Liver (tissue), 9 donors: ENCODE results near the gene SYT8. TPM values are rescaled to one million over a fixed set of nuclear protein-coding genes. Genes with fewer than 3 reads are reported as not detected.

ENCODE experiments used
- DNase-seq: peaks from one replicate; pipeline ENCODE4 v3.0.0-alpha.2; 2017; ENCODE audit warnings: low spot score
- H3K27ac ChIP-seq, 2 donors: one replicate each; pipeline ENCODE4 v1.7.0; 2013; ENCODE audit warnings: inconsistent platforms in 2 of 2, low read length in 2 of 2, control low read depth in 1 of 2, low read depth in 1 of 2, mild to moderate bottlenecking in 1 of 2
- H3K27me3 ChIP-seq, 4 donors: one replicate each; pipeline versions ENCODE4 v1.6.1 to v1.7.0; 2013; ENCODE audit warnings: low read length in 3 of 4, inconsistent platforms in 1 of 4, mild to moderate bottlenecking in 1 of 4, moderate library complexity in 1 of 4; ENCODE audit not compliant: control insufficient read depth in 4 of 4, insufficient read depth in 4 of 4
- H3K36me3 ChIP-seq, 4 donors: one replicate each; pipeline versions ENCODE4 v1.6.1 to v1.7.0; 2013; ENCODE audit warnings: low read length in 3 of 4, mild to moderate bottlenecking in 3 of 4, low read depth in 1 of 4, moderate library complexity in 1 of 4; ENCODE audit not compliant: control insufficient read depth in 4 of 4, insufficient read depth in 3 of 4
- H3K4me1 ChIP-seq, 4 donors: one replicate each; pipeline versions ENCODE4 v1.6.1 to v1.7.0; 2013; ENCODE audit warnings: low read length in 3 of 4, mild to moderate bottlenecking in 3 of 4, moderate library complexity in 1 of 4; ENCODE audit not compliant: control insufficient read depth in 4 of 4, insufficient read depth in 4 of 4
- H3K4me3 ChIP-seq, 3 donors: one replicate each; pipeline versions ENCODE4 v1.6.1 to v1.7.0; 2013; ENCODE audit warnings: low read length in 3 of 3, control low read depth in 1 of 3, low read depth in 1 of 3, mild to moderate bottlenecking in 1 of 3
- H3K9ac ChIP-seq, 2 donors: one replicate each; pipeline ENCODE4 v1.7.0; 2013; ENCODE audit warnings: low read length in 2 of 2, mild to moderate bottlenecking in 2 of 2, moderate library complexity in 2 of 2, control low read depth in 1 of 2, low read depth in 1 of 2
- H3K9me3 ChIP-seq, 4 donors: one replicate each; pipeline versions ENCODE4 v1.6.1 to v1.7.0; 2013; ENCODE audit warnings: low read length in 3 of 4; ENCODE audit not compliant: control insufficient read depth in 4 of 4
- EGR1 ChIP-seq, 2 donors: IDR thresholded peaks; 2 replicates each; pipeline ENCODE4 v1.6.1; 2016 to 2018; ENCODE audit warnings: antibody characterized with exemption in 2 of 2, low read depth in 2 of 2
- FOXA1 ChIP-seq: IDR thresholded peaks from 2 replicates; pipeline ENCODE4 v1.6.1; 2016; ENCODE audit warnings: antibody characterized with exemption
- FOXA2 ChIP-seq: IDR thresholded peaks from 2 replicates; pipeline ENCODE4 v1.6.1; 2016; ENCODE audit warnings: antibody characterized with exemption
- GABPA ChIP-seq, 2 donors: IDR thresholded peaks in 1 of 2; conservative IDR thresholded peaks in 1 of 2; 2 replicates each; pipeline ENCODE4 v1.6.1; 2016; ENCODE audit warnings: antibody characterized with exemption in 2 of 2, mild to moderate bottlenecking in 1 of 2, moderate library complexity in 1 of 2
- HNF4A ChIP-seq, 2 donors: conservative IDR thresholded peaks; 2 replicates each; pipeline ENCODE4 v1.6.1; 2016; ENCODE audit warnings: antibody characterized with exemption in 2 of 2, mild to moderate bottlenecking in 2 of 2
- HNF4G ChIP-seq: IDR thresholded peaks from 2 replicates; pipeline ENCODE4 v1.6.1; 2016; ENCODE audit warnings: antibody characterized with exemption
- JUND ChIP-seq, 2 donors: IDR thresholded peaks; 2 replicates each; pipeline ENCODE4 v1.6.1; 2016; ENCODE audit warnings: antibody characterized with exemption in 2 of 2
- MAX ChIP-seq: IDR thresholded peaks from 2 replicates; pipeline ENCODE4 v1.6.1; 2016; ENCODE audit warnings: antibody characterized with exemption
- NR2F2 ChIP-seq: IDR thresholded peaks from 2 replicates; pipeline ENCODE4 v1.6.1; 2016; ENCODE audit warnings: antibody characterized with exemption
- RAD21 ChIP-seq, 2 donors: IDR thresholded peaks; 2 replicates each; pipeline ENCODE4 v1.6.1; 2016; ENCODE audit warnings: antibody characterized with exemption in 2 of 2, mild to moderate bottlenecking in 2 of 2
- RXRA ChIP-seq, 2 donors: IDR thresholded peaks; 2 replicates each; pipeline ENCODE4 v1.6.1; 2017 to 2018; ENCODE audit warnings: antibody characterized with exemption in 2 of 2, mild to moderate bottlenecking in 1 of 2
- SP1 ChIP-seq: IDR thresholded peaks from 2 replicates; pipeline ENCODE4 v1.6.1; 2018; ENCODE audit warnings: antibody characterized with exemption, mild to moderate bottlenecking
- TAF1 ChIP-seq: conservative IDR thresholded peaks from 2 replicates; pipeline ENCODE4 v1.6.1; 2016; ENCODE audit warnings: antibody characterized with exemption, mild to moderate bottlenecking
- YY1 ChIP-seq: IDR thresholded peaks from 2 replicates; pipeline ENCODE4 v1.6.1; 2016; ENCODE audit warnings: antibody characterized with exemption, mild to moderate bottlenecking
- ZBTB33 ChIP-seq: IDR thresholded peaks from 2 replicates; pipeline ENCODE4 v1.6.1; 2016; ENCODE audit warnings: antibody characterized with exemption
- WGBS: extraction: QIAGEN DNeasy Blood & Tissue Kit; methylation state at CpG from one replicate; pipeline ENCODE4 v1.1.7; 2013; 5-methylcytosine and 5-hydroxymethylcytosine counted together
- polyA plus RNA-seq, 2 donors: library from polyadenylated mRNA; stranded (reverse) in 1 of 2; unstranded in 1 of 2; fragments of 200-250 nt in 1 of 2; fragments of >200 nt in 1 of 2; fragmentation: Nextera tagmentation in 1 of 2; extraction: Ambion mirVana in 1 of 2; gene quantifications; one replicate each; pipeline versions ENCODE4 v1.2.1 to v1.2.3, GENCODE V29; 2013 to 2015
- total RNA-seq, 2 donors: library from RNA; depleted of rRNA; stranded (reverse); fragments of >200 nt; gene quantifications; one replicate each; pipeline ENCODE4 v1.2.3, GENCODE V29; 2014
- TF ChIP-seq, protein P1 (sequence below): IDR thresholded peaks from 2 replicates; pipeline ENCODE4 v1.6.1; 2016; ENCODE audit warnings: antibody characterized with exemption
- TF ChIP-seq, protein P2 (sequence below): IDR thresholded peaks from 2 replicates; pipeline ENCODE4 v1.6.1; 2016; ENCODE audit warnings: antibody characterized with exemption, mild to moderate bottlenecking
- donor health status: healthy.
- donor health status: healthy.
- donor health status: healthy.
- donor health status: healthy.
- donor health status: healthy.

The SYT8 gene
- total and polyA plus RNA-seq, 4 donors = 0.17 to 0.99 (median 0.35) TPM

GRCh38 chr11:1864831-1865665 is 30.3 kb downstream of the SYT8 start:
- H3K27me3 ChIP-seq = peaks cover 0 to 3% (median 0%) of the 10 kb centered on the region in 4 donors
- no peak for DNase-seq
- peak overlapping the region; percentile 25 to 60 for H3K27ac ChIP-seq
- peak overlapping the region in 1 of 2 donors; percentile 13 for H3K9ac ChIP-seq
- H3K4me1 ChIP-seq = peaks cover 0 to 12% (median 6%) of the 10 kb centered on the region in 4 donors
- TF ChIP-seq ZBTB33 (no peak), JUND (IDR thresholded peaks at IDR 0.05) (no peak), TAF1 (no peak), NR2F2 (no peak), HNF4A (conservative IDR thresholded peaks at IDR 0.05) (no peak), SP1 (no peak), RAD21 (IDR thresholded peaks at IDR 0.05) (no peak), FOXA1 (no peak), FOXA2 (no peak), YY1 (no peak)
- TF ChIP-seq, protein P1, sequence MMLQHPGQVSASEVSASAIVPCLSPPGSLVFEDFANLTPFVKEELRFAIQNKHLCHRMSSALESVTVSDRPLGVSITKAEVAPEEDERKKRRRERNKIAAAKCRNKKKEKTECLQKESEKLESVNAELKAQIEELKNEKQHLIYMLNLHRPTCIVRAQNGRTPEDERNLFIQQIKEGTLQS = no peak
- TF ChIP-seq, protein P2, sequence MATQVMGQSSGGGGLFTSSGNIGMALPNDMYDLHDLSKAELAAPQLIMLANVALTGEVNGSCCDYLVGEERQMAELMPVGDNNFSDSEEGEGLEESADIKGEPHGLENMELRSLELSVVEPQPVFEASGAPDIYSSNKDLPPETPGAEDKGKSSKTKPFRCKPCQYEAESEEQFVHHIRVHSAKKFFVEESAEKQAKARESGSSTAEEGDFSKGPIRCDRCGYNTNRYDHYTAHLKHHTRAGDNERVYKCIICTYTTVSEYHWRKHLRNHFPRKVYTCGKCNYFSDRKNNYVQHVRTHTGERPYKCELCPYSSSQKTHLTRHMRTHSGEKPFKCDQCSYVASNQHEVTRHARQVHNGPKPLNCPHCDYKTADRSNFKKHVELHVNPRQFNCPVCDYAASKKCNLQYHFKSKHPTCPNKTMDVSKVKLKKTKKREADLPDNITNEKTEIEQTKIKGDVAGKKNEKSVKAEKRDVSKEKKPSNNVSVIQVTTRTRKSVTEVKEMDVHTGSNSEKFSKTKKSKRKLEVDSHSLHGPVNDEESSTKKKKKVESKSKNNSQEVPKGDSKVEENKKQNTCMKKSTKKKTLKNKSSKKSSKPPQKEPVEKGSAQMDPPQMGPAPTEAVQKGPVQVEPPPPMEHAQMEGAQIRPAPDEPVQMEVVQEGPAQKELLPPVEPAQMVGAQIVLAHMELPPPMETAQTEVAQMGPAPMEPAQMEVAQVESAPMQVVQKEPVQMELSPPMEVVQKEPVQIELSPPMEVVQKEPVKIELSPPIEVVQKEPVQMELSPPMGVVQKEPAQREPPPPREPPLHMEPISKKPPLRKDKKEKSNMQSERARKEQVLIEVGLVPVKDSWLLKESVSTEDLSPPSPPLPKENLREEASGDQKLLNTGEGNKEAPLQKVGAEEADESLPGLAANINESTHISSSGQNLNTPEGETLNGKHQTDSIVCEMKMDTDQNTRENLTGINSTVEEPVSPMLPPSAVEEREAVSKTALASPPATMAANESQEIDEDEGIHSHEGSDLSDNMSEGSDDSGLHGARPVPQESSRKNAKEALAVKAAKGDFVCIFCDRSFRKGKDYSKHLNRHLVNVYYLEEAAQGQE = no peak
- no peak overlapping the region for H3K4me3 ChIP-seq
- H3K9me3 ChIP-seq = no peaks in the 10 kb centered on the region
- no peaks in the 10 kb centered on the region for H3K36me3 ChIP-seq
- 86% methylated on average over 30 of the region's 30 CpGs for WGBS

DNA sequence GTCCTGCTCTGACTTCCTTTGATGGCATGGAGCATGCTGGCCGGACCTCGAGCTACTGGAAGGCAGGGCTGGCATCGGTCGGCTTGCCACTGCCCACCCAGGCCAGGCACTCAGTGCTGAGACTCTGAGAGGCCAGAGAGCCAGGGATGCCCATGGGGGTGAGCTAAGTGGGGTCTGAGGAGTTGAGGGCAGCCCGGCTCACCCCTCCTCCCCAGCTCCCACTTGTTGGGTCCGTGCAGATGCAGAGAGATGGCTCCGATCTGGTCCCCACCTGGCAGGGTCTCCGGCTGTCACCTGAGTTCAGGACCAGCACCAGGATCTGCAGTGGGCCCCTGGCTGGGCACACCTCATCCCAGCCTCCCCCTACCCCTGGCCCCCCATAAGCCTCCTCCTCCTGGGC is 31.4 kb downstream of the SYT8 start:
- 95% methylated on average over 8 of the region's 8 CpGs for WGBS
- Histone ChIP-seq H3K27me3 (peaks cover 0 to 3% (median 0%) of the 10 kb centered on the region in 4 donors), H3K9me3 (no peaks in the 10 kb centered on the region), H3K27ac (no peak overlapping the region), H3K36me3 (no peaks in the 10 kb centered on the region), H3K4me3 (no peak overlapping the region), H3K4me1 (peaks cover 0 to 12% (median 7%) of the 10 kb centered on the region in 4 donors), H3K9ac (no peak overlapping the region)
- no peak for DNase-seq
- TF ChIP-seq HNF4G (no peak), ZBTB33 (no peak), SP1 (no peak), HNF4A (conservative IDR thresholded peaks at IDR 0.05) (no peak), FOXA1 (no peak), NR2F2 (no peak), FOXA2 (no peak), RXRA (IDR thresholded peaks at IDR 0.05) (no peak), RAD21 (IDR thresholded peaks at IDR 0.05) (no peak), TAF1 (no peak), EGR1 (IDR thresholded peaks at IDR 0.05; ENCODE audit: low read depth in 2 of 2) (no peak), JUND (IDR thresholded peaks at IDR 0.05) (no peak), MAX (no peak), GABPA (IDR thresholded peaks at IDR 0.05 in 1 of 2, conservative IDR thresholded peaks at IDR 0.05 in 1 of 2) (no peak), YY1 (no peak)
- TF ChIP-seq, protein P1 = no peak
- TF ChIP-seq, protein P2 = no peak
